Measurements from ENCODE around the gene WWC1. TPM values are rescaled to one million over a fixed set of nuclear protein-coding genes. Genes with fewer than 3 reads are reported as not detected.

Gene WWC1
- total RNA-seq, 1 experiment from 2014 or later = 108 TPM

GRCh38 chr5:168513861-168514428 lies 222.5 kb downstream of the WWC1 start:
- no peak for TF ChIP-seq CTCF (IDR thresholded peaks at IDR 0.05; ENCODE audit: insufficient read depth in 1 of 2, low read depth in 1 of 2, low read length in 1 of 2, severe bottlenecking in 1 of 2, unreplicated experiment in 1 of 2)
- H3K27ac Mint-ChIP-seq (ENCODE audit: unreplicated experiment) = no peak overlapping the region
- intact Hi-C loops (cut with micrococcal nuclease; ENCODE audit: unreplicated experiment) = no loop called here
- no TSS peak for BruUV-seq (replicated peaks)
- ChIA-PET CTCF (no interaction called here), POLR2A (no interaction called here)
- no peak for DNase-seq
- no peaks in the 10 kb centered on the region for H3K4me1 Mint-ChIP-seq (ENCODE audit: low read depth, unreplicated experiment)
- peaks cover 10% of the 10 kb centered on the region for H3K9me3 Mint-ChIP-seq (ENCODE audit: unreplicated experiment)
- Histone ChIP-seq H3K4me1 (no peaks in the 10 kb centered on the region), H3K4me3 (ENCODE audit: low read depth, low read length) (no peak overlapping the region), H3K27me3 (replicated peaks; ENCODE audit: control insufficient read depth, insufficient read depth, low read length) (no peaks in the 10 kb centered on the region), H3K36me3 (ENCODE audit: control insufficient read depth, insufficient read depth, low read length) (peaks cover 2% of the 10 kb centered on the region; the same call in 1 of the 2 replicates), H3K9me3 (peaks cover 11% of the 10 kb centered on the region; the same call in 1 of the 2 replicates)
- no peak overlapping the region for H3K4me3 Mint-ChIP-seq (ENCODE audit: unreplicated experiment)
- H3K36me3 Mint-ChIP-seq (ENCODE audit: insufficient read depth, unreplicated experiment) = peaks cover 97% of the 10 kb centered on the region
- no peaks in the 10 kb centered on the region for H3K27me3 Mint-ChIP-seq (ENCODE audit: insufficient read depth, unreplicated experiment)

Other genes starting within 250 kb of the WWC1 start
- 124 and 129 TPM in 2 replicates for gene RARS1, start 194.8 kb downstream of the WWC1 start, total RNA-seq (2022)
- gene FBLL1, start 237.7 kb downstream of the WWC1 start, total RNA-seq (2022) = not detected in 2 replicates

All from Caco-2 (cell line).